ENCODE measurements around the gene MBNL2.
"Not testable (repeated sequence)": the region's sequence is repeated elsewhere in the genome, so short reads cannot be mapped to it uniquely, and the experiment has no call there.

MBNL2 gene

GRCh38 chr13:97205465-97205864 is 16.7 kb upstream of the MBNL2 start:
- H3K4me3 ChIP-seq (ENCODE audit: control insufficient read depth, low read depth, low read length): no peak overlapping the region
- DNase-seq (ENCODE audit: low read depth): no peak
- no peak for TF ChIP-seq CTCF (conservative IDR thresholded peaks at IDR 0.05; ENCODE audit: control insufficient read depth, insufficient read depth, low read depth, low read length)

GRCh38 chr13:97205982-97206381 is 16.2 kb upstream of the MBNL2 start:
- DNase-seq (ENCODE audit: low read depth): peak; percentile 12
- no peak for TF ChIP-seq CTCF (conservative IDR thresholded peaks at IDR 0.05; ENCODE audit: control insufficient read depth, insufficient read depth, low read depth, low read length)
- no peak overlapping the region for H3K4me3 ChIP-seq (ENCODE audit: control insufficient read depth, low read depth, low read length)

DNA sequence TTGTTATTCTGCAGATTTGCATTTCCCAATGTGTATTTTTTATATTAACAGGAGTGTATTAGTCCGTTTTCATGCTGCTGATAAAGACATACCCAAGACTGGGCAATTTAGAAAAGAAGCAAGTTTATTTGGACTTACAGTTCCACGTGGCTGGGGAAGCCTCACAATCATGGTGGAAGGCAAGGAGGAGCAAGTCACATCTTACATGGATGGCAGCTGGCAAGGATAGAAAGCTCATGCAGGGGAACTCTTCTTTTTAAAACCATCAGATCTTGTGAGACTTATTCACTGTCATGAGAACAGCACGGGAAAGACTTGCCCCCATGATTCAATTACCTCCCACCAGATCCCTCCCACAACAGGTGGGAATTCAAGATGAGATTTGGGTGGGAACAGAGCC is 14.9 kb upstream of the MBNL2 start:
- DNase-seq (ENCODE audit: low read depth); H3K4me3 ChIP-seq (ENCODE audit: control insufficient read depth, low read depth, low read length): not testable (repeated sequence)

DNA sequence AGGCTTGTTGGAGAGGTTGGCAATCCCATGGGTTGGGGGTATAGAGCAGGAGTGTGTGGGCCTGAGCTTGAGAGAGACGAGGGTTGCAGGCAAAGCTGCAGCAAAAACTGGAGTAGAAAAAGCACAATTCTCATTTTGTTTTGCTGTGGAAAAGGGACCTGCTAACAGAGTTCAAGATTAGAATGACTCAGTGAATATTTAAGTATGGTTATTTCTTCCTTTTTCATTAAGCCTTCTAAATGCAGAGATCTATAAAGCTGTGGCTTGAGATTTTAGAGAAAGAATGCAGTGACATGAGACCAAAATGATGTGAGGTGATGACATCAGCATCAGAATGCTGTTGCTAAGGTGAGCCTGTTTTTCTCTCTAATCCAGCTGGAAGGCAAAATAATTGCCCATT is 10.8 kb upstream of the MBNL2 start:
- H3K4me3 ChIP-seq (ENCODE audit: control insufficient read depth, low read depth, low read length): no peak overlapping the region
- DNase-seq (ENCODE audit: low read depth): no peak
- TF ChIP-seq CTCF (conservative IDR thresholded peaks at IDR 0.05; ENCODE audit: control insufficient read depth, insufficient read depth, low read depth, low read length): no peak

DNA sequence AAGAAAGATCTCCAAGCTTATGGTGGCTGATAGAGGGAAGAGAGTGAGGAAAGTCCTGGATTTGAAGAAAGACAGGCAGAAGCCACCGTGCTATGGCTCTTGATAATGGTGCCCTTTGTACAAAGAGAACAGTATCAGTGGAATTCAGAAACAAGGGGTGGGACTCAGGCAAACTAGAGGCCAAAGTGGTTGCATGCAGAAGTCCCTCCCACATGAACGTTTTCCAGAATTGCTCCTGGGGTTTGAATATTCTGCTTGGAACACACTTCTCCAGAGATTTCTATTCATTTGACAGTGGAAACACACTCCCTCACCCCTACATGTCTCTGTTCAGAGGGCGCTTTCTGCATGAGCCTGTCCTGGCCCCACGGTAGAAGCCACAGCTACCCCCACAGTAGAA is 10.1 kb upstream of the MBNL2 start:
- TF ChIP-seq CTCF (conservative IDR thresholded peaks at IDR 0.05; ENCODE audit: control insufficient read depth, insufficient read depth, low read depth, low read length): no peak

DNA sequence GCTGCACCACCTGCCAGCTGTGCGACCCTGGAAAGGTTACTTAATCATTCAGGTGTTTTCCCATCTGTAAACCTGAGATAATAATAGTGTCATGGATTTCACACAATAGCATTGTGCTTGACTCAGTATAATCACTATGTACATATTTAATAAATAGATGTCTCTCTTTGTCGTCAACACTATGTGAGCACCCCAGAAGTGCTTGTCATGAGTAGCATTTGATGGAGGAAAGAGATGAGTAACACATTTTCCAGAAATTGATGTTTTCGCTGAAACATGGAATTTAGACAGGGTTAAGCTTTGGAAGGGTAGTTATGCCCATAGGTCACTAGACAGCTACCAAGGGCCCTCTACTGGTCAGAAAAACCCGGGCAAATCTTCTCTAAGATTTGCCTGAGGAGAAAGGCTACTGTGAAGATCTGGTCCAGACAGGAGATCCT is 9.5 kb upstream of the MBNL2 start:
- peak; percentile 85 for TF ChIP-seq CTCF (conservative IDR thresholded peaks at IDR 0.05; ENCODE audit: control insufficient read depth, insufficient read depth, low read depth, low read length)
- peak; percentile 58 for DNase-seq (ENCODE audit: low read depth)

More for the DNA sequence above, 10.1 kb upstream of the MBNL2 start:
- no peak for DNase-seq (ENCODE audit: low read depth)
- no peak overlapping the region for H3K4me3 ChIP-seq (ENCODE audit: control insufficient read depth, low read depth, low read length)

DNA sequence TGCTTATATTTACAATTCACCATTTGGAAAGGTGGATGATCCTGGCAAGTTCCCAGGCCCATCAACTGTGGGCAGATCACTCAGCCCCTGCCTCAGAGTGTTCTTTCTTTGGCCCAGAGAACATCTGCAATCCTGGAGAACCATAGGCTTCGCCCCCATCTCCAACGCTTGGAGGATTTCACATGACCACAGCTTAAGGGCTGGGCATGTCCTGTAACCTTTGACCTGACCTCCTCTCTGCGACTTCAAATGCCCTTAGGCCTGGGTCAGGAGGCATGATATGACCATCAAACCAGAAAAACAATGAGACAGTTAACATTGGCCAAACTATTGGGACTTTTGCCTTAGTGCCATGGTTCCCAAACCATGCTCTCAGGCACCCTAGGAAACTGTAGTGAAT is 7.2 kb upstream of the MBNL2 start:
- no peak for DNase-seq (ENCODE audit: low read depth)
- no peak for TF ChIP-seq CTCF (conservative IDR thresholded peaks at IDR 0.05; ENCODE audit: control insufficient read depth, insufficient read depth, low read depth, low read length)
- no peak overlapping the region for H3K4me3 ChIP-seq (ENCODE audit: control insufficient read depth, low read depth, low read length)

More for the DNA sequence above, 9.5 kb upstream of the MBNL2 start:
- H3K4me3 ChIP-seq (ENCODE audit: control insufficient read depth, low read depth, low read length): no peak overlapping the region
